ENCODE results near the gene EXOSC10. TPM values are rescaled to one million over a fixed set of nuclear protein-coding genes. Genes with fewer than 3 reads are reported as not detected.

EXOSC10 gene
- total RNA-seq, 1 experiment from 2014 or later = 93.1 TPM

DNA sequence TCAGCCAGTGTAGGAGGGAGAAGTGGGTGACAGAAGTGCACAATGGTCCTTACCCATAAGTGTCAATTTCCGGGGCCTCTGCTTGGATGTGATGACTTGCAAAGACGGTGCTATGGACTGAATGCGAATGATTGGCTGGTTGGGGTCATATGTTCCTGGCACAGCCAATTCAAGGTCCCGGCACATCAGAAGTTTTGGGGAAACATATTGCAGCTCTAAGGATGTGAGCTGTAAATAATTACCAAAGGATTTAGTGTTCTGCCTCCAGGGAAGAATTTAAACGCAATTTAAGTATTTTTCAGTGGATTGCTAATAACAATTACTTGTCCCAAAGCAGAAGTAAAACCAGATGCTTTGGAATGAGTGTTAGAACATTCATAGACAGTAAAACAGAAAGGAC lies 26.9 kb upstream of the EXOSC10 start:
- POLR2A ChIA-PET = interaction anchor here (0.6 kb wide), 1 partner anchor 587 kb away, joined by 3 read pairs; no protein-coding TSS in a partner anchor
- Histone ChIP-seq H3K27me3 (ENCODE audit: control insufficient read depth, insufficient read depth, low read length) (no peaks in the 10 kb centered on the region), H3K27ac (ENCODE audit: low read length) (peak overlapping the region; percentile 25; the same call in 1 of the 2 replicates), H3K9me3 (ENCODE audit: control insufficient read depth, insufficient read depth, low read depth, low read length) (no peaks in the 10 kb centered on the region), H3K4me3 (ENCODE audit: low read depth in 2 of 2, low read length in 2 of 2) (no peak overlapping the region), H3K36me3 (ENCODE audit: control insufficient read depth, insufficient read depth, low read length) (peaks cover 39% of the 10 kb centered on the region), H3K4me1 (ENCODE audit: control insufficient read depth, insufficient read depth, low read length) (no peaks in the 10 kb centered on the region; the same call in 1 of the 2 replicates)
- in situ Hi-C loops (cut with HindIII; ENCODE audit: low pct_unique_long_range_greater_than_20kb, low sequenced_read_pairs) (no loop called here), intact Hi-C loops (cut with micrococcal nuclease; ENCODE audit: unreplicated experiment) (no loop called here)
- TF ChIP-seq, protein P1, sequence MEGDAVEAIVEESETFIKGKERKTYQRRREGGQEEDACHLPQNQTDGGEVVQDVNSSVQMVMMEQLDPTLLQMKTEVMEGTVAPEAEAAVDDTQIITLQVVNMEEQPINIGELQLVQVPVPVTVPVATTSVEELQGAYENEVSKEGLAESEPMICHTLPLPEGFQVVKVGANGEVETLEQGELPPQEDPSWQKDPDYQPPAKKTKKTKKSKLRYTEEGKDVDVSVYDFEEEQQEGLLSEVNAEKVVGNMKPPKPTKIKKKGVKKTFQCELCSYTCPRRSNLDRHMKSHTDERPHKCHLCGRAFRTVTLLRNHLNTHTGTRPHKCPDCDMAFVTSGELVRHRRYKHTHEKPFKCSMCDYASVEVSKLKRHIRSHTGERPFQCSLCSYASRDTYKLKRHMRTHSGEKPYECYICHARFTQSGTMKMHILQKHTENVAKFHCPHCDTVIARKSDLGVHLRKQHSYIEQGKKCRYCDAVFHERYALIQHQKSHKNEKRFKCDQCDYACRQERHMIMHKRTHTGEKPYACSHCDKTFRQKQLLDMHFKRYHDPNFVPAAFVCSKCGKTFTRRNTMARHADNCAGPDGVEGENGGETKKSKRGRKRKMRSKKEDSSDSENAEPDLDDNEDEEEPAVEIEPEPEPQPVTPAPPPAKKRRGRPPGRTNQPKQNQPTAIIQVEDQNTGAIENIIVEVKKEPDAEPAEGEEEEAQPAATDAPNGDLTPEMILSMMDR (IDR thresholded peaks at IDR 0.05) = no peak
- no peak for TF ChIP-seq TCF7L2 (IDR thresholded peaks at IDR 0.05; ENCODE audit: low read depth, low read length)
- TF ChIP-seq POLR2AphosphoS5 (IDR thresholded peaks at IDR 0.05; ENCODE audit: low read depth, low read length) = no peak
- DNase-seq (ENCODE audit: low read depth, low spot score) = no peak
- CTCF ChIA-PET = interaction anchor here (0.6 kb wide), 1 partner anchor 22 kb away, joined by 3 read pairs; no protein-coding TSS in a partner anchor
- no TSS peak for BruUV-seq (replicated peaks)
- no peak for ATAC-seq

DNA sequence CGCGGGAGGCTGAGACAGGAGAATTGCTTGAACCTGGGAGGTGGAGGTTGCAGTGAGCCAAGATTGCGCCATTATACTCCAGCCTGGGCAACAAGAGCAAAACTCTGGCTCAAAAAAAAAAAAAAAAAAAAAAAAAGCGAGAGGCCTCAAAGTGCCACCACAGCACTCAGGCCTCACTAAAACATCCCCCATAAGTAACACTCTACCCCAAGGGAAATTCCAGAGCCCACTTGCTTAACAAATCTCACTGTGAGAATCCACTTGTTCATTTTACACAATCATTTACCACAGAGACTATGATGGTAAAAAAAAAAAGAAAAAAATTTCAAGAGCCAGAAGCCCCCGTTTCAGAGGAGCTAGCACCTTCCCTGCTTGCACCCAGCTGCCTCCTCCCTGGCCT lies 26.3 kb upstream of the EXOSC10 start:
- TF ChIP-seq, protein P1 (IDR thresholded peaks at IDR 0.05) = no peak
- TF ChIP-seq, protein P2, sequence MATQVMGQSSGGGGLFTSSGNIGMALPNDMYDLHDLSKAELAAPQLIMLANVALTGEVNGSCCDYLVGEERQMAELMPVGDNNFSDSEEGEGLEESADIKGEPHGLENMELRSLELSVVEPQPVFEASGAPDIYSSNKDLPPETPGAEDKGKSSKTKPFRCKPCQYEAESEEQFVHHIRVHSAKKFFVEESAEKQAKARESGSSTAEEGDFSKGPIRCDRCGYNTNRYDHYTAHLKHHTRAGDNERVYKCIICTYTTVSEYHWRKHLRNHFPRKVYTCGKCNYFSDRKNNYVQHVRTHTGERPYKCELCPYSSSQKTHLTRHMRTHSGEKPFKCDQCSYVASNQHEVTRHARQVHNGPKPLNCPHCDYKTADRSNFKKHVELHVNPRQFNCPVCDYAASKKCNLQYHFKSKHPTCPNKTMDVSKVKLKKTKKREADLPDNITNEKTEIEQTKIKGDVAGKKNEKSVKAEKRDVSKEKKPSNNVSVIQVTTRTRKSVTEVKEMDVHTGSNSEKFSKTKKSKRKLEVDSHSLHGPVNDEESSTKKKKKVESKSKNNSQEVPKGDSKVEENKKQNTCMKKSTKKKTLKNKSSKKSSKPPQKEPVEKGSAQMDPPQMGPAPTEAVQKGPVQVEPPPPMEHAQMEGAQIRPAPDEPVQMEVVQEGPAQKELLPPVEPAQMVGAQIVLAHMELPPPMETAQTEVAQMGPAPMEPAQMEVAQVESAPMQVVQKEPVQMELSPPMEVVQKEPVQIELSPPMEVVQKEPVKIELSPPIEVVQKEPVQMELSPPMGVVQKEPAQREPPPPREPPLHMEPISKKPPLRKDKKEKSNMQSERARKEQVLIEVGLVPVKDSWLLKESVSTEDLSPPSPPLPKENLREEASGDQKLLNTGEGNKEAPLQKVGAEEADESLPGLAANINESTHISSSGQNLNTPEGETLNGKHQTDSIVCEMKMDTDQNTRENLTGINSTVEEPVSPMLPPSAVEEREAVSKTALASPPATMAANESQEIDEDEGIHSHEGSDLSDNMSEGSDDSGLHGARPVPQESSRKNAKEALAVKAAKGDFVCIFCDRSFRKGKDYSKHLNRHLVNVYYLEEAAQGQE (IDR thresholded peaks at IDR 0.05; ENCODE audit: insufficient read depth in 1 of 2, low read depth in 2 of 2, low read length in 1 of 2) = no peak
- TF ChIP-seq TCF7L2 (IDR thresholded peaks at IDR 0.05; ENCODE audit: low read depth, low read length) (no peak), SIN3A (IDR thresholded peaks at IDR 0.05; ENCODE audit: borderline replicate concordance, insufficient read depth, low read depth, low read length) (no peak), POLR2AphosphoS5 (IDR thresholded peaks at IDR 0.05; ENCODE audit: low read depth, low read length) (no peak)
- CTCF ChIA-PET = interaction anchor here (0.6 kb wide), 1 partner anchor 21 kb away, joined by 3 read pairs; no protein-coding TSS in a partner anchor
- H3K4me1 ChIP-seq (ENCODE audit: control insufficient read depth, insufficient read depth, low read length) = no peaks in the 10 kb centered on the region; the same call in 1 of the 2 replicates
- POLR2A ChIA-PET = no interaction called here
- 0 out of 2 replicates have a peak overlapping the region, but pooled peaks have one; percentile 25 for H3K27ac ChIP-seq (ENCODE audit: low read length)
- intact Hi-C loops (cut with micrococcal nuclease; ENCODE audit: unreplicated experiment) (no loop called here), in situ Hi-C loops (cut with HindIII; ENCODE audit: low pct_unique_long_range_greater_than_20kb, low sequenced_read_pairs) (no loop called here)
- no peaks in the 10 kb centered on the region for H3K27me3 ChIP-seq (ENCODE audit: control insufficient read depth, insufficient read depth, low read length)
- H3K36me3 ChIP-seq (ENCODE audit: control insufficient read depth, insufficient read depth, low read length) = peaks cover 42% of the 10 kb centered on the region
- no peaks in the 10 kb centered on the region for H3K9me3 ChIP-seq (ENCODE audit: control insufficient read depth, insufficient read depth, low read depth, low read length)
- no peak overlapping the region for H3K4me3 ChIP-seq (ENCODE audit: low read depth in 2 of 2, low read length in 2 of 2)
- DNase-seq (ENCODE audit: low read depth, low spot score) = no peak
- BruUV-seq (replicated peaks) = no TSS peak
- no peak for ATAC-seq
